ENCODE results near the gene ANKFN1. TPM values are rescaled to one million over a fixed set of nuclear protein-coding genes. Genes with fewer than 3 reads are reported as not detected.

ANKFN1 gene
- total and polyA plus RNA-seq, 8 donors: 0.05 to 0.20 (median 0.12) TPM; not detected in 4

DNA sequence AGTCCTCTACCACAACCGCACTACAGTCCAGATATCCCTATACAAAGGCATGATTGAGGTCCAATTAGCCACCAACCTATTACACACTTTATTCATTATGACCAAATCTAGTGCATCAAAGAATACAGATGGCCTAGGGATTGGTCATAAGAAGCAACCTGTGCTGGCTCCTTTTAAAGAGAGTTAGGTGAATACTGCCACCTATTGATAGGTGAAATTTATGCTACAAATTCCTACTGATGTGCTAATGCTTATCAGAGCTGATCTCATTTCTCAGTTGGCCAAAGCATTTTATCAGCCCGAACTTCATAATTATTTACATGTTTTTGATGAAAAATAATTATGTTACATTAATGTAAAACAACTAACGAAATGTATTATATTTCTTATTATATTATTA is 166.3 kb downstream of the ANKFN1 start:
- DNase-seq: no peak
- intact Hi-C loops (cut with DNase I): no loop called here
- no peaks in the 10 kb centered on the region for H3K36me3 ChIP-seq
- ATAC-seq: peak in 3 of 4 donors; percentile 75 to 81 (median 77)
- no peaks in the 10 kb centered on the region for H3K4me1 ChIP-seq
- TF ChIP-seq, protein P1, sequence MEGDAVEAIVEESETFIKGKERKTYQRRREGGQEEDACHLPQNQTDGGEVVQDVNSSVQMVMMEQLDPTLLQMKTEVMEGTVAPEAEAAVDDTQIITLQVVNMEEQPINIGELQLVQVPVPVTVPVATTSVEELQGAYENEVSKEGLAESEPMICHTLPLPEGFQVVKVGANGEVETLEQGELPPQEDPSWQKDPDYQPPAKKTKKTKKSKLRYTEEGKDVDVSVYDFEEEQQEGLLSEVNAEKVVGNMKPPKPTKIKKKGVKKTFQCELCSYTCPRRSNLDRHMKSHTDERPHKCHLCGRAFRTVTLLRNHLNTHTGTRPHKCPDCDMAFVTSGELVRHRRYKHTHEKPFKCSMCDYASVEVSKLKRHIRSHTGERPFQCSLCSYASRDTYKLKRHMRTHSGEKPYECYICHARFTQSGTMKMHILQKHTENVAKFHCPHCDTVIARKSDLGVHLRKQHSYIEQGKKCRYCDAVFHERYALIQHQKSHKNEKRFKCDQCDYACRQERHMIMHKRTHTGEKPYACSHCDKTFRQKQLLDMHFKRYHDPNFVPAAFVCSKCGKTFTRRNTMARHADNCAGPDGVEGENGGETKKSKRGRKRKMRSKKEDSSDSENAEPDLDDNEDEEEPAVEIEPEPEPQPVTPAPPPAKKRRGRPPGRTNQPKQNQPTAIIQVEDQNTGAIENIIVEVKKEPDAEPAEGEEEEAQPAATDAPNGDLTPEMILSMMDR (IDR thresholded peaks at IDR 0.05): peak; percentile 19 to 37 (median 29)
- H3K27me3 ChIP-seq: peaks cover 0 to 9% (median 2%) of the 10 kb centered on the region in 4 donors
- H3K4me3 ChIP-seq: no peak overlapping the region
- no peak for FAIRE-seq
- WGBS, 2 donors: 31 to 34% methylated on average over 3 of the region's 3 CpGs
- H3K27ac ChIP-seq: no peak overlapping the region
- no peaks in the 10 kb centered on the region for H3K9me3 ChIP-seq

DNA sequence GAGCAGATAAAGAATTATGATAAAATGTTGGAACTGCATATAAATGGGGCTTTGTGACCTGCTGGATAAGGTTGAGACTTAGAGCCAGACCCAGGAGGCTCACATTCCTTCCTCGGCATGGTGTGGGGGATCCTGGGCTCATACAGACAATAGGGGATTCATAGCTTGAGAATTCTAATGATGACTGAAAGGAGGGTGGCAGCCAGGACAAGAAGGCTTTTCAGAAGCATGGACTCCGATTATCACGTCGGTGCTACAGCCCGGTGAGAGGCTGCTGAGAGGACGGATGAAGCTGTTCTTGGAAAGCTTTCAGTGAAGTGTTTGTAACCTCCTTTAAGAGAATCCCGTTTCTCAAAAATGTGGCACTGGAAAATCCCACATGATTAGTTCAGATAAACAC is 167.2 kb downstream of the ANKFN1 start:
- peaks cover 0 to 9% (median 2%) of the 10 kb centered on the region in 4 donors for H3K27me3 ChIP-seq
- no peaks in the 10 kb centered on the region for H3K9me3 ChIP-seq
- no peak for FAIRE-seq
- ATAC-seq: no peak
- H3K4me1 ChIP-seq: no peaks in the 10 kb centered on the region
- no peak overlapping the region for H3K4me3 ChIP-seq
- WGBS, 2 donors: 5 to 11% methylated on average over 7 of the region's 7 CpGs
- TF ChIP-seq, protein P1 (IDR thresholded peaks at IDR 0.05): no peak
- H3K36me3 ChIP-seq: no peaks in the 10 kb centered on the region
- H3K27ac ChIP-seq: no peak overlapping the region
- DNase-seq: no peak
- intact Hi-C loops (cut with DNase I): no loop called here

DNA sequence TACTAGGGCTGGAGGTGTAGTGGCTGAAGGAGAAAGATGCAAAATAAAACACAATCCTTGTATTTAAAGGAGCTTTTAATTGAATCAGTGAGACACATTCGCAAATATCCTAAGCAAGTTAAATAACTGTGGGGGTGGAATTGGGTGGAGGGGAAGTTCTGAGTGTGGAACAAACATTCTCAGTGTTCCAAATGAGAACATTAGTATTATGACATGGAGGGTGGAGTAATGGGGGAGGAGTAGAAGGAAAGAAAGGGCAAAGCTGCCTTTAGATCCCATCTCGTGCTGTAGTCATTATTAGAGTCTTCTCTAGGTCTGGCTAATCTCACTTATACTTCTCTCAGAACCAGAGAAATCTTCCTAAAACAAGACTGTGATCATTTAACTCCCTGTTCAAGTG is 169.7 kb downstream of the ANKFN1 start:
- 44 to 59% methylated on average over 2 of the region's 2 CpGs for WGBS, 2 donors
- Histone ChIP-seq H3K9me3 (no peaks in the 10 kb centered on the region), H3K27me3 (peaks cover 0 to 13% (median 2%) of the 10 kb centered on the region in 4 donors), H3K27ac (no peak overlapping the region), H3K36me3 (no peaks in the 10 kb centered on the region), H3K4me1 (no peaks in the 10 kb centered on the region), H3K4me3 (no peak overlapping the region)
- FAIRE-seq (no peak), ATAC-seq (no peak), DNase-seq (no peak)
- TF ChIP-seq, protein P1 (IDR thresholded peaks at IDR 0.05): no peak
- intact Hi-C loops (cut with DNase I): no loop called here

DNA sequence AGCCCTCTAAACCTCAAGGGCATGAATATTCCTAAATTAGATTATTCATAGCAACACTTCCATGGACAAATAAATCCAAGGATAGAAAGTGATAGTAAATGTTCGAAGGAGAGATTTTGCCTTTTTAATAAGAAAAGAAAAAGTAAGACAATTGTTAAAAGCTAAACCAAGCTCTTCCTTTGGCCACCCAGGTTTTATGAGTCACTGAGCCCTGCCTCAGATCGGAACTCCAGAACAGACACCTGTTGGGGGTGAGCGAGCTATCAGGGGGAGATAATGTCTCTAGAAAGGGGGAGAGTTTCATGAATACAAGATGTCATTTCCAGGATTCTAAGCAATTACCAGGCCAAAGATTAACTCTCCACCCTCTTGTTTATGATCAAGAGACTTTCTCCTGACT is 171.4 kb downstream of the ANKFN1 start:
- Histone ChIP-seq H3K4me3 (no peak overlapping the region), H3K27ac (no peak overlapping the region), H3K27me3 (peaks cover 0 to 9% (median 2%) of the 10 kb centered on the region in 4 donors), H3K36me3 (no peaks in the 10 kb centered on the region), H3K4me1 (no peaks in the 10 kb centered on the region), H3K9me3 (no peaks in the 10 kb centered on the region)
- DNase-seq (no peak), ATAC-seq (no peak), FAIRE-seq (no peak)
- TF ChIP-seq, protein P1 (IDR thresholded peaks at IDR 0.05): no peak
- intact Hi-C loops (cut with DNase I): no loop called here
- 57 to 60% methylated on average over 3 of the region's 3 CpGs for WGBS, 2 donors

DNA sequence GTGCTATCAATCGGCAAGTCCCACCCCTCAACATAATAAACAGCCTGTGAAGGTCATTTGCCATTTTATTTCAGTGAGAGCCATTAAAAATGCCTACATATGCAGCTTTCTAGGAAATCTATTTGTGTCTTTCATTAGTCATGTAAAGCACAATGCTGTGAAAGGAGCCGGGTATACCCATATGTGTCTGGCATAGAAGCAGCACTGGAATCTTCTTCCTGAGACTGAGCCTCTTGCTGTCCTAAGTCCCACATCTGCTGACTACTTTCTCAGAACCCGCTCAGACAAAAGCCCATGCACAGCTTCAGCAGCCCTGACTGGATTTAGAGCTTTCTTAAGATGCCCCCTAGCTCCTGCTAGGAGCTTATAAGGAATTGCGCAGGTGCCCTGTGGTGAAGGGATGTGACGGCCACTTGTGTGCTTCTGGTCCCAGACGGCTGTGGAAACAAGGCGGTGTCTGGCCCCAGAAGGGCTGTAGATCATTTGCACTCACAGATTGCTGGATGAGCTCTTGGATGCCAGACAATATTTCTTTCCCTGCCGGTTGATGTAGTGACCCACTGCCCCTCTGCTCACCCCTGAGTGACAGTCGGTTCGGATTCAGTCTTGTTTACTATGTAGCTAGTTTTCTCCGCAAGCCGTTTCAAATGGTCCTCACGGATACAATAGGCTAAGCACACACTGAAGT is 172.2 kb downstream of the ANKFN1 start:
- no peak overlapping the region for H3K4me3 ChIP-seq
- no peaks in the 10 kb centered on the region for H3K36me3 ChIP-seq
- H3K27ac ChIP-seq: no peak overlapping the region
- DNase-seq (no peak), FAIRE-seq (no peak), ATAC-seq (no peak)
- TF ChIP-seq, protein P1 (IDR thresholded peaks at IDR 0.05): no peak
- intact Hi-C loops (cut with DNase I): no loop called here
- 38 to 47% methylated on average over 13 of the region's 13 CpGs for WGBS, 2 donors
- peaks cover 0 to 9% (median 2%) of the 10 kb centered on the region in 4 donors for H3K27me3 ChIP-seq
- no peaks in the 10 kb centered on the region for H3K4me1 ChIP-seq
- no peaks in the 10 kb centered on the region for H3K9me3 ChIP-seq
